Mammary epithelial cell (primary cell): Measurements from ENCODE around the gene GNAI3.

ENCODE experiments used
- EZH2 ChIP-seq: IDR thresholded peaks from 2 replicates; pipeline ENCODE4 v1.6.1; 2012; ENCODE audit warnings: low read length, inconsistent platforms, borderline replicate concordance
- TF ChIP-seq, protein P1 (sequence below), 2 donors: IDR thresholded peaks in 1 of 2; conservative IDR thresholded peaks in 1 of 2; 2 replicates each; pipeline ENCODE4 v1.5.1; 2011 to 2012; ENCODE audit warnings: inconsistent platforms in 2 of 2, low read length in 2 of 2, mild to moderate bottlenecking in 2 of 2, control low read depth in 1 of 2, low read depth in 1 of 2; ENCODE audit not compliant: insufficient read depth in 1 of 2; ENCODE audit errors: extremely low read depth in 1 of 2

- TF ChIP-seq, protein P1, sequence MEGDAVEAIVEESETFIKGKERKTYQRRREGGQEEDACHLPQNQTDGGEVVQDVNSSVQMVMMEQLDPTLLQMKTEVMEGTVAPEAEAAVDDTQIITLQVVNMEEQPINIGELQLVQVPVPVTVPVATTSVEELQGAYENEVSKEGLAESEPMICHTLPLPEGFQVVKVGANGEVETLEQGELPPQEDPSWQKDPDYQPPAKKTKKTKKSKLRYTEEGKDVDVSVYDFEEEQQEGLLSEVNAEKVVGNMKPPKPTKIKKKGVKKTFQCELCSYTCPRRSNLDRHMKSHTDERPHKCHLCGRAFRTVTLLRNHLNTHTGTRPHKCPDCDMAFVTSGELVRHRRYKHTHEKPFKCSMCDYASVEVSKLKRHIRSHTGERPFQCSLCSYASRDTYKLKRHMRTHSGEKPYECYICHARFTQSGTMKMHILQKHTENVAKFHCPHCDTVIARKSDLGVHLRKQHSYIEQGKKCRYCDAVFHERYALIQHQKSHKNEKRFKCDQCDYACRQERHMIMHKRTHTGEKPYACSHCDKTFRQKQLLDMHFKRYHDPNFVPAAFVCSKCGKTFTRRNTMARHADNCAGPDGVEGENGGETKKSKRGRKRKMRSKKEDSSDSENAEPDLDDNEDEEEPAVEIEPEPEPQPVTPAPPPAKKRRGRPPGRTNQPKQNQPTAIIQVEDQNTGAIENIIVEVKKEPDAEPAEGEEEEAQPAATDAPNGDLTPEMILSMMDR (conservative IDR thresholded peaks at IDR 0.05 in 1 of 2, IDR thresholded peaks at IDR 0.05 in 1 of 2; ENCODE audit: extremely low read depth in 1 of 2, insufficient read depth in 1 of 2, low read depth in 1 of 2, low read length in 2 of 2): no peak
- TF ChIP-seq EZH2: no peak
These were observed 68.0 kb downstream of the GNAI3 start for GRCh38 chr1:109616391-109616790.
